Activated naive CD4-positive, alpha-beta T cell treated with anti-CD3 and anti-CD28 coated beads, Interleukin-2, amount 50 U/mL, for 24 hours (primary cell): ENCODE results near the gene LAMC3.

Source experiments
- H3K27ac Mint-ChIP-seq: one replicate; pipeline ENCODE4 v1.8.0; 2021; ENCODE audit warnings: mild to moderate bottlenecking, mixed read lengths
- H3K27me3 Mint-ChIP-seq: one replicate; pipeline ENCODE4 v1.8.0; 2021; ENCODE audit warnings: mixed read lengths
- H3K36me3 Mint-ChIP-seq: one replicate; pipeline ENCODE4 v1.8.0; 2021; ENCODE audit warnings: mixed read lengths
- H3K4me1 Mint-ChIP-seq: one replicate; pipeline ENCODE4 v1.8.0; 2021; ENCODE audit warnings: mixed read lengths
- H3K4me3 Mint-ChIP-seq: one replicate; pipeline ENCODE4 v1.8.0; 2021; ENCODE audit warnings: mild to moderate bottlenecking, mixed read lengths
- H3K9me3 Mint-ChIP-seq: one replicate; pipeline ENCODE4 v1.8.0; 2021; ENCODE audit warnings: mixed read lengths

Gene LAMC3

DNA sequence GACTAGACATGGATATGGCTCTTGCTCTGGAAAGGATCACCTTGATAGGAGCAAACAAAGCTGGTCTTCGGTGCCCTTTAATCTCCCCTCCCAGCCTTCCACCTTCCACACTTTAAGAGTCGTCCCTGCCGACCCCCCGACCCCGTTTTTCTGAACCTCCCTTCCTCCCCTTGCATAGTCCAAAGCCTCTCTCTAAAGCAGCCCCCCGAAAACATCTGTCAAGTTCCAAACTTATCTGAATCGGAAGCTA is 116.0 kb downstream of the LAMC3 start:
- Mint-ChIP-seq H3K36me3 (peaks cover 2% of the 10 kb centered on the region), H3K27me3 (no peaks in the 10 kb centered on the region), H3K27ac (peak overlapping the region; percentile 99), H3K4me1 (peaks cover 25% of the 10 kb centered on the region), H3K4me3 (peak overlapping the region; percentile 99), H3K9me3 (no peaks in the 10 kb centered on the region)

DNA sequence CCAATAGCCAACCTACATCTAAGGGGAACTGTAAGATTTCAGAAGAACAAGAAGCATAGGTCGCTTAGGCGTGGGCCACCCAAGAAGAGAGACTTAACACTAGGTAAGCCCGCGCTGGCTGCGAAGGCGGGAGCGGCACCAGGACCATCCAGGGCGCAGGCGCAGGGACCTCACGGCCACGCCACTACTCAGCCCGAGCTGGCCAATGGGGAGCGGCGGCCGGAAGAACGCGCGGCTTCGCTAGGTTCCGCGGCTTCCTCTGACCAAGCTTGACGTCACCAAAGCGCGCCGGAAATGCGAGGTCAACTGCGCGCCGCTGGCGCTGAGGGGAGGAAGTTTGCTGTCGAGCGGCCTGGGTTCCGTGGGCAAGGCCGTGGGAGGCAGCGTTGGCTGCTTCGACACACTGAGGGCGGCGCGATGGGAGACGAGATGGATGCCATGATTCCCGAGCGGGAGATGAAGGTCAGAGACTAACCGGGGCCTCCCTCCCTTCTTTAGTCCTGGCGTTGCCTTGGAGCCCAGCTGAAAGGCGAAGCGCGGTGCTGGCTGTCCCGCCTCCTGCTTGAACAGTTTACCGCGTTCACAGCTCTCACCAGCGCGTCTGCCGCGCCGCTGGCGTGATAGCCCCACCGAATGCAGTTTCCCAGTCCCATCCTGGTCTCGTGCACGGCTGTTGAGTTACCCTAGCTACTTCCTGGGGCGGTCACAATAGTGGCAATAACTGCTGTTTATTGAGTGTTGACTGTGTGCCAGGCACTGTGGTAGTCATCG is 116.5 kb downstream of the LAMC3 start, which contains the start of gene NUP214:
NUP214 (plus strand) TSS at position 299 of the 771 bp plus-strand sequence; CDS start at position 418, 119 bp downstream.
- Mint-ChIP-seq H3K27ac (peak within 1 kb of the TSS; percentile 99), H3K4me3 (peak within 1 kb of the TSS; percentile 99), H3K9me3 (no peaks in the 10 kb centered on the region), H3K4me1 (peaks cover 27% of the 10 kb centered on the region), H3K36me3 (peaks cover 2% of the 10 kb centered on the region), H3K27me3 (no peaks in the 10 kb centered on the region)

DNA sequence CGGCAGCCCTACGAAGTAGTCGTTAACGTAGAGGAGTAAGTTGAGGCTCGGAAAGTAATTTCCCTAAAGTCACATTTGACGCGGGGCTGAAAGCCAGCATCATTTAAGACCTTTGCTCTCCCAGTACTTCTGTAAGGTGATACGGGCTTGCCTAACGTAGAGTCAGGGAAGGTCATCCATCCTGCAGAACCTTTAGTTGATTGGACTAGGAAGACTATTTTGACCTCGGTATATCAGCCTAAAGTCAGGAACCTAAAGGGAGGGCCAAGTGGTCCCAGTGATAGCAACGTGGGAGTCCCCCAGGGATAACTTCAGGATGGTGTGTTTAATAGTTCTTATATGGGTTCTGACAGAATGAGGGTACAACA is 117.1 kb downstream of the LAMC3 start:
- Mint-ChIP-seq H3K4me1 (peaks cover 32% of the 10 kb centered on the region), H3K4me3 (peak overlapping the region; percentile 99), H3K27ac (peak overlapping the region; percentile 99)

DNA sequence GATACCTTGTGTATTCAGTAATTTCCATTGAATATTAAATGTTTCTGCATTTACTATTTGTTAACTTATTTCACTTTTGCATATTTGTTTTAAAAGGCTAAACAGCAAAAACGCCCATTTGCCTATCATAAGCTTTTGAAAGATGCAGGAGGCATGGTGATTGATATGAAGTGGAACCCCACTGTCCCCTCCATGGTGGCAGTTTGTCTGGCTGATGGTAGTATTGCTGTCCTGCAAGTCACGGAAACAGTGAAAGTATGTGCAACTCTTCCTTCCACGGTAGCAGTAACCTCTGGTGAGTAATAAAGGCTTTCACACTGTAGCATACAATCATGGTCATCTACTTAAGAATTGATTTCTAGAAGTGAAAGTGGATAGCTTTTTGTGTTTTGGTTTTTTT is 120.2 kb downstream of the LAMC3 start:
- Mint-ChIP-seq H3K9me3 (no peaks in the 10 kb centered on the region), H3K27ac (no peak overlapping the region), H3K4me1 (peaks cover 32% of the 10 kb centered on the region), H3K27me3 (no peaks in the 10 kb centered on the region), H3K36me3 (peaks cover 6% of the 10 kb centered on the region), H3K4me3 (no peak overlapping the region)

More for the DNA sequence above, 117.1 kb downstream of the LAMC3 start:
- H3K27me3 Mint-ChIP-seq = no peaks in the 10 kb centered on the region
- no peaks in the 10 kb centered on the region for H3K9me3 Mint-ChIP-seq
- H3K36me3 Mint-ChIP-seq = peaks cover 2% of the 10 kb centered on the region

DNA sequence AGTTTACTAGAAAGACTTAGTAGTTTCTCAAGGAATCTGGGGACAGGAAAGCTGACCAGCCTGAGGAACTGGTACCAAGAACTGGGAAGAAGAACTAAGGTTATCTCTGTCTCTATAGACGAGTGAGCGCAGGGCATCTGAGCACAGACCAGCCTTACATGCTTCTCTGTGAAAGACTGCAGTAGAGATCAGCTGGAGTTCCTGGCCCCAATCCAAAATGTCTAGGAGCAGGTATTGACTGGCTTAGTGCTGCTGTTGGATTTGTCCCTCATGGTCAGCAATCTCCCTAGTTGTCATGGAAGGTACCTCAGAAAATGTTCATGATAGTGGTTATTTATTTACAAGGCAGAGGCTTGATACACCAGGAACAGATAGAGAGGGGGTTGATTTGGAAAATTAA is 129.7 kb downstream of the LAMC3 start:
- H3K27me3 Mint-ChIP-seq = no peaks in the 10 kb centered on the region
- H3K27ac Mint-ChIP-seq = no peak overlapping the region
- H3K9me3 Mint-ChIP-seq = no peaks in the 10 kb centered on the region
- peaks cover 19% of the 10 kb centered on the region for H3K36me3 Mint-ChIP-seq
- H3K4me1 Mint-ChIP-seq = peaks cover 2% of the 10 kb centered on the region
- H3K4me3 Mint-ChIP-seq = no peak overlapping the region

DNA sequence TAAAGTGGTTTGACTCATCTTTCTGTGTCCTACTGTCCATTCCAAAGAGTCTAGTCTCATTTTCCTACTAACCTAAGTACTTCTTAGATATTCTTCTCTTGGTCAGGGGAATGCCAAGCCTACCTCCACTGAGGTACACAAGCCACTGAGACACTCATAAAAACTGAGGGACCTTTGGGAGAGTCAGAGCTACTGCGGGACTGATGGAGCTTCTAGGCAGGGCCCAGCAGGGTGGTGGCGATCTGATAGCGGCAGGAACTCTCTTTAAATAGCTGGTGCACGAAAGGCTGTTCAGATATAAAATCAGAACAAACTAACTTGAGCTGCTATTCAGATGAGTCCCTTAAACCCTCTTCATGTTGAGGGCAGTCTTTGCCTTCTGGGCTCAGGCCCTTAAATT is 131.1 kb downstream of the LAMC3 start:
- H3K4me3 Mint-ChIP-seq = no peak overlapping the region
- no peak overlapping the region for H3K27ac Mint-ChIP-seq
- H3K27me3 Mint-ChIP-seq = no peaks in the 10 kb centered on the region
- peaks cover 8% of the 10 kb centered on the region for H3K4me1 Mint-ChIP-seq
- peaks cover 25% of the 10 kb centered on the region for H3K36me3 Mint-ChIP-seq
- no peaks in the 10 kb centered on the region for H3K9me3 Mint-ChIP-seq

DNA sequence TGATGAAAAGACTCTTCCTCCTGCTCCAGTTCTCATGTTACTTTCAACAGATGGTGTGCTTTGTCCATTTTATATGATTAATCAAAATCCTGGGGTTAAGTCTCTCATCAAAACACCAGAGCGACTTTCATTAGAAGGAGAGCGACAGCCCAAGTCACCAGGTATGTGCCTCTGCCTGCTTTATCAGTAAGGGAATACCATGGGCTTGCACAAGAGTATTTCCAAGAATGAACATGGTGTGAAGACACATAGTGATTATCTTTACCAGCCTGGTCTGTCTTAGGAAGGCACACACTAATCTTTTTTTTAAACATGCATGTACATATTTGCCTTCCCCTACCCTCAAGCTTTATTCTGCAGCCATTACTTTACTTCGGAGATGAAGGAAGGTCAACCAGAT is 131.6 kb downstream of the LAMC3 start:
- peaks cover 28% of the 10 kb centered on the region for H3K36me3 Mint-ChIP-seq
- H3K9me3 Mint-ChIP-seq = no peaks in the 10 kb centered on the region
- H3K4me3 Mint-ChIP-seq = no peak overlapping the region
- peaks cover 8% of the 10 kb centered on the region for H3K4me1 Mint-ChIP-seq
- H3K27me3 Mint-ChIP-seq = no peaks in the 10 kb centered on the region
- H3K27ac Mint-ChIP-seq = no peak overlapping the region

DNA sequence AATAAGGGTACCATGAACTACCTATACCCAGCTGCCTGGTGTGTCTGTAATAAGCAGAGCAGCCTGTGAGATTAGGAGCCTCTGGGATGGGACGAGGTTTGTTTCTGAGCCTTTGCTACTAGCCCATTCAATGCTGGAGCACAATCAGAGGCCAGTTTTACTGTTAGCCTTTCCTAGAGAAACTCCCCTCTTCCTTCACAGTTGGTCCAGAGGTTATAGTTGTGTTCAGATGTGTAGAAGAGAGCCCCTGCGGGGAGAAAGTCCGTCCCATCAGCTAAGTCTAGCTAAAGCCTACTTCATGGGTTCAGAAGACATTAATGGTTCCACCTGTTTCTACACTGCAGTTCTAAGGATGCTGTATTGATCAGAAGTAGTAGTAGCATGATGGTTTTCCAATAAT is 133.2 kb downstream of the LAMC3 start:
- no peak overlapping the region for H3K4me3 Mint-ChIP-seq
- H3K4me1 Mint-ChIP-seq = peaks cover 8% of the 10 kb centered on the region
- H3K36me3 Mint-ChIP-seq = peaks cover 26% of the 10 kb centered on the region
- H3K27me3 Mint-ChIP-seq = no peaks in the 10 kb centered on the region
- no peak overlapping the region for H3K27ac Mint-ChIP-seq
- no peaks in the 10 kb centered on the region for H3K9me3 Mint-ChIP-seq
